Muscle of leg (tissue), 16 donors: ENCODE measurements around the gene HBG1. TPM values are rescaled to one million over a fixed set of nuclear protein-coding genes. Genes with fewer than 3 reads are reported as not detected.
"Not testable (repeated sequence)": the region's sequence is repeated elsewhere in the genome, so short reads cannot be mapped to it uniquely, and the experiment has no call there.

ENCODE experiments used
- DNase-seq: peaks from one replicate; pipeline ENCODE4 v3.0.0; 2013
- H3K27ac ChIP-seq: one replicate; pipeline ENCODE4 v1.5.1; 2013; ENCODE audit warnings: mild to moderate bottlenecking, low read length, control low read depth
- H3K27me3 ChIP-seq: one replicate; pipeline ENCODE4 v1.6.1; 2013; ENCODE audit warnings: low read length; ENCODE audit not compliant: control insufficient read depth, insufficient read depth
- H3K36me3 ChIP-seq: one replicate; pipeline ENCODE4 v1.6.1; 2013; ENCODE audit warnings: low read length; ENCODE audit not compliant: control insufficient read depth, insufficient read depth
- H3K4me1 ChIP-seq: one replicate; pipeline ENCODE4 v1.6.1; 2013; ENCODE audit warnings: low read length; ENCODE audit not compliant: control insufficient read depth, insufficient read depth
- H3K4me3 ChIP-seq: one replicate; pipeline ENCODE4 v1.5.1; 2013; ENCODE audit warnings: low read length, control low read depth
- H3K9me3 ChIP-seq: replicated peaks from 2 replicates; pipeline ENCODE4 v1.6.1; 2013; ENCODE audit warnings: low read depth, low read length; ENCODE audit not compliant: control insufficient read depth
- WGBS: methylation state at CpG from one replicate; pipeline ENCODE4 v1.1.5; 2013; ENCODE audit warnings: missing lambda C conversion rate; ENCODE audit not compliant: insufficient coverage; 5-methylcytosine and 5-hydroxymethylcytosine counted together
- long read RNA-seq, 11 donors: transcript quantifications; one replicate each; lab custom pipeline, GENCODE V29; 2026
- polyA plus RNA-seq, 8 donors: library from polyadenylated mRNA; unstranded; fragments of 120-200 nt; gene quantifications; one replicate each; pipeline versions ENCODE4 v1.2.1 to v1.2.3, GENCODE V29; 2013; ENCODE audit warnings: inconsistent platforms in 1 of 8, low replicate concordance in 1 of 8; ENCODE audit not compliant: insufficient read length in 8 of 8, insufficient read depth in 1 of 8
- total RNA-seq: library from RNA; stranded (reverse); fragments of 120-200 nt; gene quantifications from one replicate; pipeline ENCODE4 v1.2.4, GENCODE V29; 2013

HBG1 gene
- total RNA-seq: 1,078 TPM
- polyA plus RNA-seq: 1,000 to 10,000 TPM in 2 of 8 donors, 10 to 100 TPM in 6; 12.5 to 3,398 (median 25.4) TPM
- long read RNA-seq, donor 1, transcript HBG1-201 (3 exons, 779 nt): major isoform, 294 of 528 reads
- long read RNA-seq, donor 1, partial matches to known transcripts: 221 of 528 reads
- long read RNA-seq, donor 1, other reads (novel, unspliced or antisense): 10 of 528 reads
- long read RNA-seq, donor 2, transcript HBG1-201 (3 exons, 779 nt): major isoform, 80 of 135 reads
- long read RNA-seq, donor 2, partial matches to known transcripts: 55 of 135 reads
- long read RNA-seq, donor 2, other reads (novel, unspliced or antisense): 0 of 135 reads
- long read RNA-seq, donor 3, transcript HBG1-201 (3 exons, 779 nt): major isoform, 236 of 557 reads
- long read RNA-seq, donor 3, partial matches to known transcripts: 316 of 557 reads
- long read RNA-seq, donor 3, other reads (novel, unspliced or antisense): 0 of 557 reads
- long read RNA-seq, donor 4, transcript HBG1-203 (2 exons, 1,464 nt): minor isoform, 12 of 686 reads
- long read RNA-seq, donor 4, transcript HBG1-201 (3 exons, 779 nt): major isoform, 431 of 686 reads
- long read RNA-seq, donor 4, partial matches to known transcripts: 223 of 686 reads
- long read RNA-seq, donor 4, other reads (novel, unspliced or antisense): 20 of 686 reads
- long read RNA-seq, donor 5, transcript HBG1-201 (3 exons, 779 nt): major isoform, 1,226 of 2,115 reads
- long read RNA-seq, donor 5, transcript HBG1-203 (2 exons, 1,464 nt): minor isoform, 21 of 2,115 reads
- long read RNA-seq, donor 5, partial matches to known transcripts: 814 of 2,115 reads
- long read RNA-seq, donor 5, other reads (novel, unspliced or antisense): 53 of 2,115 reads
- long read RNA-seq, donor 6, transcript HBG1-202 (3 exons, 369 nt): minor isoform, 5 of 12,773 reads
- long read RNA-seq, donor 6, transcript HBG1-201 (3 exons, 779 nt): major isoform, 7,288 of 12,773 reads
- long read RNA-seq, donor 6, transcript HBG1-203 (2 exons, 1,464 nt): minor isoform, 158 of 12,773 reads
- long read RNA-seq, donor 6, partial matches to known transcripts: 4,619 of 12,773 reads
- long read RNA-seq, donor 6, other reads (novel, unspliced or antisense): 703 of 12,773 reads
- long read RNA-seq, donor 7, transcript HBG1-201 (3 exons, 779 nt): major isoform, 2,840 of 5,086 reads
- long read RNA-seq, donor 7, transcript HBG1-203 (2 exons, 1,464 nt): minor isoform, 39 of 5,086 reads
- long read RNA-seq, donor 7, partial matches to known transcripts: 1,945 of 5,086 reads
- long read RNA-seq, donor 7, other reads (novel, unspliced or antisense): 262 of 5,086 reads
- long read RNA-seq, donor 8, transcript HBG1-203 (2 exons, 1,464 nt): minor isoform, 14 of 1,462 reads
- long read RNA-seq, donor 8, transcript HBG1-201 (3 exons, 779 nt): major isoform, 811 of 1,462 reads
- long read RNA-seq, donor 8, partial matches to known transcripts: 579 of 1,462 reads
- long read RNA-seq, donor 8, other reads (novel, unspliced or antisense): 58 of 1,462 reads
- long read RNA-seq, donor 9, transcript HBG1-203 (2 exons, 1,464 nt): minor isoform, 28 of 2,852 reads
- long read RNA-seq, donor 9, transcript HBG1-201 (3 exons, 779 nt): major isoform, 1,709 of 2,852 reads
- long read RNA-seq, donor 9, partial matches to known transcripts: 1,008 of 2,852 reads
- long read RNA-seq, donor 9, other reads (novel, unspliced or antisense): 107 of 2,852 reads
- long read RNA-seq, donor 10, transcript HBG1-201 (3 exons, 779 nt): major isoform, 1,773 of 3,001 reads
- long read RNA-seq, donor 10, transcript HBG1-203 (2 exons, 1,464 nt): minor isoform, 23 of 3,001 reads
- long read RNA-seq, donor 10, partial matches to known transcripts: 1,041 of 3,001 reads
- long read RNA-seq, donor 10, other reads (novel, unspliced or antisense): 163 of 3,001 reads
- long read RNA-seq, donor 11, transcript HBG1-203 (2 exons, 1,464 nt): minor isoform, 25 of 1,818 reads
- long read RNA-seq, donor 11, transcript HBG1-201 (3 exons, 779 nt): major isoform, 1,083 of 1,818 reads
- long read RNA-seq, donor 11, partial matches to known transcripts: 661 of 1,818 reads
- long read RNA-seq, donor 11, other reads (novel, unspliced or antisense): 48 of 1,818 reads

GRCh38 chr11:5249807-5250396 is at the start of gene HBG1:
Gene HBG1 (minus strand): TSS chr11:5249857. CDS start chr11:5249804, 53 bp downstream.
- H3K4me3 ChIP-seq, DNase-seq, H3K27ac ChIP-seq, H3K4me1 ChIP-seq, H3K36me3 ChIP-seq, H3K27me3 ChIP-seq, H3K9me3 ChIP-seq: not testable (repeated sequence)
- no CpG with 5 or more reads among the region's 9 CpGs for WGBS

- no peak overlapping the region for H3K27ac ChIP-seq
- no peaks in the 10 kb centered on the region for H3K4me1 ChIP-seq
- 100% methylated on average over 1 of the region's 1 CpG for WGBS
- no peaks in the 10 kb centered on the region for H3K27me3 ChIP-seq
- no peak for DNase-seq
- H3K4me3 ChIP-seq: no peak overlapping the region
- H3K9me3 ChIP-seq: no peaks in the 10 kb centered on the region
- H3K36me3 ChIP-seq: no peaks in the 10 kb centered on the region
These were observed 48.8 kb upstream of the HBG1 start for GRCh38 chr11:5298451-5298850.

GRCh38 chr11:5297721-5298323 is 48.2 kb upstream of the HBG1 start:
- DNase-seq: no peak
- WGBS: 73% methylated on average over 2 of the region's 4 CpGs
- H3K4me3 ChIP-seq: no peak overlapping the region
- H3K9me3 ChIP-seq: no peaks in the 10 kb centered on the region
- no peaks in the 10 kb centered on the region for H3K27me3 ChIP-seq
- no peak overlapping the region for H3K27ac ChIP-seq
- H3K36me3 ChIP-seq: no peaks in the 10 kb centered on the region
- no peaks in the 10 kb centered on the region for H3K4me1 ChIP-seq

GRCh38 chr11:5294342-5294995 is 44.8 kb upstream of the HBG1 start:
- not testable (repeated sequence) for H3K9me3 ChIP-seq, H3K27ac ChIP-seq, H3K4me3 ChIP-seq, H3K27me3 ChIP-seq, H3K4me1 ChIP-seq, DNase-seq, H3K36me3 ChIP-seq
- WGBS: 95% methylated on average over 35 of the region's 41 CpGs

- 90% methylated on average over 6 of the region's 8 CpGs for WGBS
- Histone ChIP-seq H3K4me3 (no peak overlapping the region), H3K36me3 (no peaks in the 10 kb centered on the region), H3K27ac (no peak overlapping the region), H3K9me3 (no peaks in the 10 kb centered on the region), H3K4me1 (no peaks in the 10 kb centered on the region), H3K27me3 (no peaks in the 10 kb centered on the region)
- DNase-seq: no peak
These were observed 43.4 kb upstream of the HBG1 start for GRCh38 chr11:5293028-5293427.

GRCh38 chr11:5291207-5291838 is 41.7 kb upstream of the HBG1 start:
- H3K4me3 ChIP-seq: no peak overlapping the region
- H3K27me3 ChIP-seq: no peaks in the 10 kb centered on the region
- DNase-seq: no peak
- no peaks in the 10 kb centered on the region for H3K9me3 ChIP-seq
- H3K36me3 ChIP-seq: no peaks in the 10 kb centered on the region
- WGBS: no CpG with 5 or more reads among the region's 1 CpG
- H3K27ac ChIP-seq: no peak overlapping the region
- H3K4me1 ChIP-seq: no peaks in the 10 kb centered on the region

GRCh38 chr11:5290106-5290505 is 40.4 kb upstream of the HBG1 start:
- WGBS: no CpG with 5 or more reads among the region's 1 CpG
- H3K27ac ChIP-seq: no peak overlapping the region

GRCh38 chr11:5289696-5290095 is 40.0 kb upstream of the HBG1 start:
- no peak for DNase-seq
- H3K36me3 ChIP-seq: no peaks in the 10 kb centered on the region
- no peak overlapping the region for H3K27ac ChIP-seq
- H3K9me3 ChIP-seq: no peaks in the 10 kb centered on the region
- H3K4me1 ChIP-seq: no peaks in the 10 kb centered on the region
- no peak overlapping the region for H3K4me3 ChIP-seq
- H3K27me3 ChIP-seq: no peaks in the 10 kb centered on the region

More at GRCh38 chr11:5290106-5290505, 40.4 kb upstream of the HBG1 start:
- Histone ChIP-seq H3K27me3 (no peaks in the 10 kb centered on the region), H3K4me1 (no peaks in the 10 kb centered on the region), H3K36me3 (no peaks in the 10 kb centered on the region), H3K4me3 (no peak overlapping the region), H3K9me3 (no peaks in the 10 kb centered on the region)
- DNase-seq: no peak
